CD14-positive monocyte (primary cell): ENCODE measurements around the gene BRCA2. TPM values are rescaled to one million over a fixed set of nuclear protein-coding genes. Genes with fewer than 3 reads are reported as not detected.
"Not testable (repeated sequence)": the region's sequence is repeated elsewhere in the genome, so short reads cannot be mapped to it uniquely, and the experiment has no call there.

Experiments
- DNase-seq, 3 donors: peaks; one replicate each; pipeline ENCODE4 v3.0.0-alpha.2; 2011 to 2022
- H2AFZ ChIP-seq: 2 replicates; pipeline ENCODE4 v1.6.0; 2012; ENCODE audit warnings: mild to moderate bottlenecking, low read depth, low read length, inconsistent platforms; ENCODE audit not compliant: insufficient read depth, poor library complexity, severe bottlenecking
- H3K27ac ChIP-seq, 2 donors: 1 replicate in 1 of 2; 2 replicates in 1 of 2; pipeline ENCODE4 v1.5.1; 2012 to 2013; ENCODE audit warnings: low read length in 2 of 2, control low read depth in 1 of 2, inconsistent platforms in 1 of 2, low read depth in 1 of 2, mild to moderate bottlenecking in 1 of 2
- H3K27me3 ChIP-seq, 2 donors: one replicate each; pipeline versions ENCODE4 v1.6.0 to v1.6.1; 2011 to 2013; ENCODE audit warnings: low read length in 2 of 2; ENCODE audit not compliant: control insufficient read depth in 2 of 2, insufficient read depth in 2 of 2
- H3K36me3 ChIP-seq, 2 donors: replicated peaks in 1 of 2; 1 replicate in 1 of 2; 2 replicates in 1 of 2; pipeline versions ENCODE4 v1.5.1 to v1.6.1; 2012 to 2013; ENCODE audit warnings: low read length in 2 of 2, control low read depth in 1 of 2, inconsistent platforms in 1 of 2, mild to moderate bottlenecking in 1 of 2; ENCODE audit not compliant: insufficient read depth in 2 of 2, control insufficient read depth in 1 of 2
- H3K4me1 ChIP-seq, 2 donors: 1 replicate in 1 of 2; 2 replicates in 1 of 2; pipeline versions ENCODE4 v1.5.1 to v1.6.1; 2012 to 2013; ENCODE audit warnings: low read length in 2 of 2, control low read depth in 1 of 2, inconsistent platforms in 1 of 2, mild to moderate bottlenecking in 1 of 2, moderate library complexity in 1 of 2; ENCODE audit not compliant: insufficient read depth in 2 of 2, control insufficient read depth in 1 of 2
- H3K4me2 ChIP-seq: replicated peaks from 2 replicates; pipeline ENCODE3; 2012; ENCODE audit warnings: low read length, moderate library complexity, mild to moderate bottlenecking; ENCODE audit not compliant: poor library complexity, severe bottlenecking; ENCODE audit errors: extremely low read depth
- H3K4me3 ChIP-seq, 3 experiments: fragments of 200-600 bp in 1 of 3; sonication (generic) in 1 of 3; replicated peaks in 1 of 3; 1 replicate in 2 of 3; 2 replicates in 1 of 3; pipeline ENCODE4 v1.5.1; 2011 to 2013; ENCODE audit warnings: low read length in 3 of 3, mild to moderate bottlenecking in 3 of 3, control low read depth in 2 of 3, low read depth in 2 of 3, inconsistent platforms in 1 of 3, moderate library complexity in 1 of 3
- H3K79me2 ChIP-seq: 2 replicates; pipeline ENCODE4 v1.6.0; 2012; ENCODE audit warnings: mild to moderate bottlenecking, control low read depth, inconsistent platforms, low read length, moderate library complexity; ENCODE audit not compliant: insufficient read depth
- H3K9ac ChIP-seq: 2 replicates; pipeline ENCODE4 v1.6.0; 2017; ENCODE audit warnings: low read length, mild to moderate bottlenecking; ENCODE audit not compliant: insufficient read depth, poor library complexity, severe bottlenecking
- H3K9me3 ChIP-seq, 2 donors: replicated peaks in 1 of 2; 1 replicate in 1 of 2; 2 replicates in 1 of 2; pipeline versions ENCODE4 v1.5.1 to v1.6.1; 2012 to 2013; ENCODE audit warnings: low read length in 2 of 2, control low read depth in 1 of 2; ENCODE audit not compliant: control insufficient read depth in 1 of 2, insufficient read depth in 1 of 2
- H4K20me1 ChIP-seq: 2 replicates; pipeline ENCODE4 v1.6.0; 2012; ENCODE audit warnings: mild to moderate bottlenecking, low read length, control low read depth, moderate library complexity; ENCODE audit not compliant: insufficient read depth
- H3K27ac Mint-ChIP-seq, 7 donors: one replicate each; pipeline ENCODE4 v1.8.0; 2020; ENCODE audit warnings: mild to moderate bottlenecking in 7 of 7, mixed read lengths in 7 of 7, moderate library complexity in 6 of 7, inconsistent platforms in 2 of 7
- H3K27me3 Mint-ChIP-seq, 3 donors: one replicate each; pipeline ENCODE4 v1.8.0; 2021 to 2022; ENCODE audit warnings: low read depth in 3 of 3, mild to moderate bottlenecking in 3 of 3, mixed read lengths in 3 of 3, moderate library complexity in 3 of 3, inconsistent platforms in 1 of 3
- H3K36me3 Mint-ChIP-seq, 2 donors: one replicate each; pipeline ENCODE4 v1.8.0; 2020; ENCODE audit warnings: mixed read lengths in 2 of 2, inconsistent platforms in 1 of 2, mild to moderate bottlenecking in 1 of 2
- H3K4me1 Mint-ChIP-seq: one replicate; pipeline ENCODE4 v1.8.0; 2020; ENCODE audit warnings: mild to moderate bottlenecking, mixed read lengths
- H3K4me3 Mint-ChIP-seq, 2 donors: one replicate each; pipeline ENCODE4 v1.8.0; 2020; ENCODE audit warnings: mild to moderate bottlenecking in 2 of 2, mixed read lengths in 2 of 2, moderate library complexity in 1 of 2
- H3K9me3 Mint-ChIP-seq, 7 donors: one replicate each; pipeline ENCODE4 v1.8.0; 2020 to 2022; ENCODE audit warnings: mixed read lengths in 7 of 7, mild to moderate bottlenecking in 6 of 7, moderate library complexity in 6 of 7, inconsistent platforms in 2 of 7
- CTCF ChIP-seq: fragments of 200-600 bp; IDR thresholded peaks from one replicate; pipeline ENCODE4 v1.8.0; 2022; ENCODE audit warnings: antibody characterized with exemption, mild to moderate bottlenecking
- WGBS: methylation state at CpG from one replicate; pipeline ENCODE4 v1.1.5; 2013; ENCODE audit warnings: missing lambda C conversion rate; ENCODE audit not compliant: insufficient coverage; 5-methylcytosine and 5-hydroxymethylcytosine counted together
- intact Hi-C, 2 donors: fragments of 100-400 bp; cut with micrococcal nuclease; formaldehyde crosslinking; loops; one replicate each; pipeline versions ENCODE4 v1.15.0 to v1.15.1; 2023
- polyA plus RNA-seq, 3 donors: library from polyadenylated mRNA; depleted of rRNA in 1 of 3; unstranded in 2 of 3; stranded (reverse) in 1 of 3; fragments of 300-500 nt in 2 of 3; fragments of >200 nt in 1 of 3; fragmentation: Illumina TruSeq in 2 of 3; gene quantifications; 1 replicate in 2 of 3; 2 replicates in 1 of 3; pipeline ENCODE4 v1.2.3, GENCODE V29; 2012 to 2021

The BRCA2 gene
- polyA plus RNA-seq, 3 donors: 0.32 to 0.36 (median 0.36) TPM

- Histone ChIP-seq H3K4me3 (peak overlapping the region in 2 of 3 experiments; percentile 19 to 24), H3K27me3 (no peaks in the 10 kb centered on the region), H3K4me2 (peak overlapping the region; percentile 35), H3K79me2 (peaks cover 15% of the 10 kb centered on the region), H3K36me3 (peaks cover 0 to 16% of the 10 kb centered on the region in 2 donors), H3K4me1 (peaks cover 0 to 13% of the 10 kb centered on the region in 2 donors), H2AFZ (peak overlapping the region; percentile 52), H4K20me1 (no peaks in the 10 kb centered on the region), H3K9ac (no peak overlapping the region), H3K27ac (peak overlapping the region in 1 of 2 donors; percentile 0), H3K9me3 (no peaks in the 10 kb centered on the region)
- WGBS: 40% methylated on average over 1 of the region's 3 CpGs
- intact Hi-C loops: no loop called here
- H3K27ac Mint-ChIP-seq: peak overlapping the region; percentile 11 to 63 (median 57)
- peaks cover 10% of the 10 kb centered on the region for H3K4me1 Mint-ChIP-seq
- peaks cover 14 to 19% of the 10 kb centered on the region in 2 donors for H3K36me3 Mint-ChIP-seq
- TF ChIP-seq CTCF: no peak
- peak overlapping the region in 1 of 2 donors; percentile 67 for H3K4me3 Mint-ChIP-seq
- peak; percentile 24 to 56 (median 47) for DNase-seq
- H3K9me3 Mint-ChIP-seq: no peaks in the 10 kb centered on the region
- H3K27me3 Mint-ChIP-seq: no peaks in the 10 kb centered on the region
These were observed 25.6 kb downstream of the BRCA2 start for GRCh38 chr13:32340914-32341313.

GRCh38 chr13:32347651-32348050 is 32.3 kb downstream of the BRCA2 start:
- no peaks in the 10 kb centered on the region for H3K27me3 ChIP-seq
- no peak overlapping the region for H3K9ac ChIP-seq
- Mint-ChIP-seq H3K4me1 (no peaks in the 10 kb centered on the region), H3K9me3 (peaks cover 0 to 4% (median 0%) of the 10 kb centered on the region in 7 donors), H3K27ac (peak overlapping the region in 1 of 7 donors; percentile 10), H3K4me3 (no peak overlapping the region), H3K27me3 (no peaks in the 10 kb centered on the region), H3K36me3 (peaks cover 29 to 46% of the 10 kb centered on the region in 2 donors)
- no CpG with 5 or more reads among the region's 1 CpG for WGBS
- intact Hi-C loops: no loop called here
- no peak overlapping the region for H2AFZ ChIP-seq
- peaks cover 8 to 46% of the 10 kb centered on the region in 2 donors for H3K36me3 ChIP-seq
- no peak overlapping the region for H3K4me2 ChIP-seq
- H3K4me3 ChIP-seq: no peak overlapping the region
- no peaks in the 10 kb centered on the region for H4K20me1 ChIP-seq
- H3K4me1 ChIP-seq: no peaks in the 10 kb centered on the region
- TF ChIP-seq CTCF: no peak
- H3K27ac ChIP-seq: peak overlapping the region in 1 of 2 donors; percentile 48
- peaks cover 0 to 5% of the 10 kb centered on the region in 2 donors for H3K9me3 ChIP-seq
- no peak for DNase-seq
- H3K79me2 ChIP-seq: peaks cover 6% of the 10 kb centered on the region

- H4K20me1 ChIP-seq, H2AFZ ChIP-seq, DNase-seq, H3K4me1 ChIP-seq, H3K79me2 ChIP-seq, H3K9ac ChIP-seq, H3K27me3 Mint-ChIP-seq, H3K27ac ChIP-seq, H3K4me2 ChIP-seq, H3K4me3 ChIP-seq, H3K9me3 Mint-ChIP-seq, H3K4me1 Mint-ChIP-seq, intact Hi-C loops, H3K4me3 Mint-ChIP-seq, H3K9me3 ChIP-seq, H3K27me3 ChIP-seq: not testable (repeated sequence)
- H3K27ac Mint-ChIP-seq: peak overlapping the region in 3 of 7 donors; percentile 0 to 49 (median 26)
- WGBS: 80% methylated on average over 13 of the region's 15 CpGs
- H3K36me3 Mint-ChIP-seq: peaks cover 31 to 47% of the 10 kb centered on the region in 2 donors
- H3K36me3 ChIP-seq: peaks cover 11 to 66% of the 10 kb centered on the region in 2 donors
These were observed 35.6 kb downstream of the BRCA2 start for GRCh38 chr13:32350839-32351441.
